ENCODE measurements around the gene SIAH3.

The SIAH3 gene

GRCh38 chr13:45889590-45890243, 38.2 kb upstream of the SIAH3 start:
- no peak overlapping the region for H3K4me3 ChIP-seq (ENCODE audit: insufficient read depth, low read length, poor library complexity, severe bottlenecking)
- H3K9me2 ChIP-seq (replicated peaks; ENCODE audit: insufficient read depth, low read length): no peaks in the 10 kb centered on the region
- H3K79me2 ChIP-seq (ENCODE audit: insufficient read depth, low read length): no peaks in the 10 kb centered on the region
- H3F3A ChIP-seq (ENCODE audit: insufficient read depth): no peaks in the 10 kb centered on the region
- no peak overlapping the region for H2AFZ ChIP-seq (ENCODE audit: low read depth, low read length, severe bottlenecking)
- H3K27me3 ChIP-seq (ENCODE audit: low read length): no peaks in the 10 kb centered on the region
- no peak overlapping the region for H3K27ac ChIP-seq (ENCODE audit: low read depth, low read length)
- H3K9me3 ChIP-seq (ENCODE audit: insufficient read depth, low read length): no peaks in the 10 kb centered on the region
- no peak overlapping the region for H3K9ac ChIP-seq (ENCODE audit: low read length)
- no peaks in the 10 kb centered on the region for H4K20me1 ChIP-seq (ENCODE audit: low read depth, low read length)
- no peak for TF ChIP-seq EZH2phosphoT487 (conservative IDR thresholded peaks at IDR 0.05; ENCODE audit: low read length)
- TF ChIP-seq, protein P1, sequence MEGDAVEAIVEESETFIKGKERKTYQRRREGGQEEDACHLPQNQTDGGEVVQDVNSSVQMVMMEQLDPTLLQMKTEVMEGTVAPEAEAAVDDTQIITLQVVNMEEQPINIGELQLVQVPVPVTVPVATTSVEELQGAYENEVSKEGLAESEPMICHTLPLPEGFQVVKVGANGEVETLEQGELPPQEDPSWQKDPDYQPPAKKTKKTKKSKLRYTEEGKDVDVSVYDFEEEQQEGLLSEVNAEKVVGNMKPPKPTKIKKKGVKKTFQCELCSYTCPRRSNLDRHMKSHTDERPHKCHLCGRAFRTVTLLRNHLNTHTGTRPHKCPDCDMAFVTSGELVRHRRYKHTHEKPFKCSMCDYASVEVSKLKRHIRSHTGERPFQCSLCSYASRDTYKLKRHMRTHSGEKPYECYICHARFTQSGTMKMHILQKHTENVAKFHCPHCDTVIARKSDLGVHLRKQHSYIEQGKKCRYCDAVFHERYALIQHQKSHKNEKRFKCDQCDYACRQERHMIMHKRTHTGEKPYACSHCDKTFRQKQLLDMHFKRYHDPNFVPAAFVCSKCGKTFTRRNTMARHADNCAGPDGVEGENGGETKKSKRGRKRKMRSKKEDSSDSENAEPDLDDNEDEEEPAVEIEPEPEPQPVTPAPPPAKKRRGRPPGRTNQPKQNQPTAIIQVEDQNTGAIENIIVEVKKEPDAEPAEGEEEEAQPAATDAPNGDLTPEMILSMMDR (IDR thresholded peaks at IDR 0.05; ENCODE audit: insufficient read depth, low read length, poor library complexity, severe bottlenecking): no peak
- no peak overlapping the region for H3K4me2 ChIP-seq (ENCODE audit: low read depth, low read length, poor library complexity, severe bottlenecking)
- H3K36me3 ChIP-seq (ENCODE audit: low read length): no peaks in the 10 kb centered on the region

- no peaks in the 10 kb centered on the region for H3K9me3 ChIP-seq (ENCODE audit: insufficient read depth, low read length)
- no peaks in the 10 kb centered on the region for H3K79me2 ChIP-seq (ENCODE audit: insufficient read depth, low read length)
- H3K9me2 ChIP-seq (replicated peaks; ENCODE audit: insufficient read depth, low read length): no peaks in the 10 kb centered on the region
- TF ChIP-seq, protein P1 (IDR thresholded peaks at IDR 0.05; ENCODE audit: insufficient read depth, low read length, poor library complexity, severe bottlenecking): no peak
- no peak for TF ChIP-seq EZH2phosphoT487 (conservative IDR thresholded peaks at IDR 0.05; ENCODE audit: low read length)
- no peaks in the 10 kb centered on the region for H3K27me3 ChIP-seq (ENCODE audit: low read length)
- no peak overlapping the region for H3K4me3 ChIP-seq (ENCODE audit: insufficient read depth, low read length, poor library complexity, severe bottlenecking)
- no peaks in the 10 kb centered on the region for H3K36me3 ChIP-seq (ENCODE audit: low read length)
- H2AFZ ChIP-seq (ENCODE audit: low read depth, low read length, severe bottlenecking): no peak overlapping the region
- no peak overlapping the region for H3K4me2 ChIP-seq (ENCODE audit: low read depth, low read length, poor library complexity, severe bottlenecking)
- no peak overlapping the region for H3K27ac ChIP-seq (ENCODE audit: low read depth, low read length)
- no peak overlapping the region for H3K9ac ChIP-seq (ENCODE audit: low read length)
- H4K20me1 ChIP-seq (ENCODE audit: low read depth, low read length): no peaks in the 10 kb centered on the region
- H3F3A ChIP-seq (ENCODE audit: insufficient read depth): no peaks in the 10 kb centered on the region
Measured at GRCh38 chr13:45886466-45886865, 34.9 kb upstream of the SIAH3 start.

DNA sequence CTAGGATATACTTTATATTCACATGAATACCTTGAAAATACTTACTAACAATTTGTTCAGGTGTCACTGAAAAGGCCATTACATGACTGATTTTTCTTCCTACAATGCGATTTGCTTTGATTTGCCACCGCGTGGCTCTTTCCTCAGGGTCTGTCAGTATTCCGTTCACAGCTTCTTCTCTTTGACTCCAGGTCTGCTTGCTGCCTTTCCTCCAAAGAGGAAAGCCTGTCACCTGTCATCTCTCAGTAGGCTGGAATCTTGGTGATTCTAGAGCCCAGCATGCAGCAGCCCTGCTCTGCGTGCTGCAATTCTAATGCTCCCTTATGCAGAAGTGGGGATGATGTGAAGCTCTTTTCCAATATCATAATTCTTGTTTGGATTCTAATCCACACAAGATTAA, 33.6 kb upstream of the SIAH3 start:
- H3F3A ChIP-seq (ENCODE audit: insufficient read depth): no peaks in the 10 kb centered on the region
- H3K4me3 ChIP-seq (ENCODE audit: insufficient read depth, low read length, poor library complexity, severe bottlenecking): no peak overlapping the region
- no peak for TF ChIP-seq EZH2phosphoT487 (conservative IDR thresholded peaks at IDR 0.05; ENCODE audit: low read length)
- TF ChIP-seq, protein P1 (IDR thresholded peaks at IDR 0.05; ENCODE audit: insufficient read depth, low read length, poor library complexity, severe bottlenecking): no peak
- H3K27ac ChIP-seq (ENCODE audit: low read depth, low read length): no peak overlapping the region
- H4K20me1 ChIP-seq (ENCODE audit: low read depth, low read length): no peaks in the 10 kb centered on the region
- no peak overlapping the region for H3K4me2 ChIP-seq (ENCODE audit: low read depth, low read length, poor library complexity, severe bottlenecking)
- no peak overlapping the region for H3K9ac ChIP-seq (ENCODE audit: low read length)
- H2AFZ ChIP-seq (ENCODE audit: low read depth, low read length, severe bottlenecking): no peak overlapping the region
- no peaks in the 10 kb centered on the region for H3K27me3 ChIP-seq (ENCODE audit: low read length)
- H3K79me2 ChIP-seq (ENCODE audit: insufficient read depth, low read length): no peaks in the 10 kb centered on the region
- H3K9me2 ChIP-seq (replicated peaks; ENCODE audit: insufficient read depth, low read length): no peaks in the 10 kb centered on the region
- no peaks in the 10 kb centered on the region for H3K9me3 ChIP-seq (ENCODE audit: insufficient read depth, low read length)
- no peaks in the 10 kb centered on the region for H3K36me3 ChIP-seq (ENCODE audit: low read length)

All from SU-DHL-6 (cell line).